ENCODE data around the gene XKR7. TPM values are rescaled to one million over a fixed set of nuclear protein-coding genes. Genes with fewer than 3 reads are reported as not detected.
A peak's percentile ranks its signal among the peaks of the same experiment; 100 is the strongest.

XKR7 gene
- polyA plus RNA-seq, 1 donor (not counting 4 experiments of a cell fraction or from before 2014, with no cell fraction given): not detected

- H4K20me1 ChIP-seq (ENCODE audit: control insufficient read depth, extremely low read depth, insufficient read depth, low read length): no peaks in the 10 kb centered on the region
- FAIRE-seq (no peak), DNase-seq (ENCODE audit: low read depth, low spot score) (no peak)
- dilution Hi-C loops (cut with MboI; ENCODE audit: extremely low pct_ligation_motif_present, low sequenced_read_pairs): no loop called here
- H3K27ac ChIP-seq (ENCODE audit: control insufficient read depth, insufficient read depth, low read length): no peak overlapping the region
- TF ChIP-seq EZH2 (IDR thresholded peaks at IDR 0.05; ENCODE audit: low read length) (peak; percentile 96), CTCF (optimal IDR thresholded peaks at IDR 0.05 in 1 of 3, IDR thresholded peaks at IDR 0.05 in 1 of 3, conservative IDR thresholded peaks at IDR 0.05 in 1 of 3; ENCODE audit: extremely low read depth in 1 of 3, insufficient read depth in 2 of 3, low read length in 3 of 3) (no peak)
- no peaks in the 10 kb centered on the region for H3K9me1 ChIP-seq (ENCODE audit: control insufficient read depth, extremely low read depth, insufficient read depth, low read length)
- H3K4me2 ChIP-seq (ENCODE audit: control insufficient read depth, extremely low read depth, insufficient read depth, low read depth, low read length): no peak overlapping the region
- no peaks in the 10 kb centered on the region for H3K79me2 ChIP-seq (ENCODE audit: control insufficient read depth, insufficient read depth, low read length)
- H3K36me3 ChIP-seq (ENCODE audit: control insufficient read depth in 2 of 2, extremely low read depth in 1 of 2, insufficient read depth in 2 of 2, low read length in 2 of 2): no peaks in the 10 kb centered on the region
- no peak overlapping the region for H3K9ac ChIP-seq (ENCODE audit: control insufficient read depth, extremely low read depth, insufficient read depth, low read length)
- H3K4me1 ChIP-seq (ENCODE audit: control insufficient read depth, extremely low read depth, insufficient read depth, low read length): peaks cover 5% of the 10 kb centered on the region
- peaks cover 59% of the 10 kb centered on the region for H3K27me3 ChIP-seq (ENCODE audit: control insufficient read depth, extremely low read depth, insufficient read depth, low read length)
- H2AFZ ChIP-seq (ENCODE audit: control insufficient read depth, low read length): no peak overlapping the region
- no peaks in the 10 kb centered on the region for H3K9me3 ChIP-seq (ENCODE audit: control insufficient read depth, low read depth, low read length)
- H3K4me3 ChIP-seq (ENCODE audit: control insufficient read depth in 2 of 3, extremely low read depth in 1 of 3, insufficient read depth in 2 of 3, low read depth in 1 of 3, low read length in 3 of 3): no peak overlapping the region
These were observed 51.9 kb downstream of the XKR7 start for GRCh38 chr20:32019563-32020463.

GRCh38 chr20:32021091-32021490, 53.1 kb downstream of the XKR7 start:
- no peak overlapping the region for H3K27ac ChIP-seq (ENCODE audit: control insufficient read depth, insufficient read depth, low read length)
- H4K20me1 ChIP-seq (ENCODE audit: control insufficient read depth, extremely low read depth, insufficient read depth, low read length): no peaks in the 10 kb centered on the region
- no peaks in the 10 kb centered on the region for H3K79me2 ChIP-seq (ENCODE audit: control insufficient read depth, insufficient read depth, low read length)
- FAIRE-seq (no peak), DNase-seq (ENCODE audit: low read depth, low spot score) (no peak)
- H3K4me3 ChIP-seq (ENCODE audit: control insufficient read depth in 2 of 3, extremely low read depth in 1 of 3, insufficient read depth in 2 of 3, low read depth in 1 of 3, low read length in 3 of 3): no peak overlapping the region
- H3K4me2 ChIP-seq (ENCODE audit: control insufficient read depth, extremely low read depth, insufficient read depth, low read depth, low read length): no peak overlapping the region
- H2AFZ ChIP-seq (ENCODE audit: control insufficient read depth, low read length): no peak overlapping the region
- no peaks in the 10 kb centered on the region for H3K9me1 ChIP-seq (ENCODE audit: control insufficient read depth, extremely low read depth, insufficient read depth, low read length)
- H3K4me1 ChIP-seq (ENCODE audit: control insufficient read depth, extremely low read depth, insufficient read depth, low read length): peaks cover 5% of the 10 kb centered on the region
- no peak for TF ChIP-seq EZH2 (IDR thresholded peaks at IDR 0.05; ENCODE audit: low read length)
- peaks cover 56% of the 10 kb centered on the region for H3K27me3 ChIP-seq (ENCODE audit: control insufficient read depth, extremely low read depth, insufficient read depth, low read length)
- no peaks in the 10 kb centered on the region for H3K36me3 ChIP-seq (ENCODE audit: control insufficient read depth in 2 of 2, extremely low read depth in 1 of 2, insufficient read depth in 2 of 2, low read length in 2 of 2)
- dilution Hi-C loops (cut with MboI; ENCODE audit: extremely low pct_ligation_motif_present, low sequenced_read_pairs): no loop called here
- H3K9me3 ChIP-seq (ENCODE audit: control insufficient read depth, low read depth, low read length): no peaks in the 10 kb centered on the region
- H3K9ac ChIP-seq (ENCODE audit: control insufficient read depth, extremely low read depth, insufficient read depth, low read length): no peak overlapping the region

Measured in keratinocyte (primary cell).